Uterus (tissue), 2 donors: ENCODE measurements around the gene POLQ.

Source experiments
- CTCF ChIP-seq, 4 experiments: fragments of 200-600 bp in 2 of 4; fragments of 450-650 bp in 2 of 4; sonication (generic) in 2 of 4; IDR thresholded peaks; one replicate each; pipeline ENCODE4 v1.5.1; 2016 to 2019; ENCODE audit warnings: antibody characterized with exemption in 4 of 4, mild to moderate bottlenecking in 2 of 4, moderate library complexity in 1 of 4
- POLR2A ChIP-seq, 2 donors: fragments of 450-650 bp; IDR thresholded peaks; one replicate each; pipeline ENCODE4 v1.6.1; 2016; ENCODE audit warnings: antibody characterized with exemption in 2 of 2, mild to moderate bottlenecking in 1 of 2, moderate library complexity in 1 of 2

GRCh38 chr3:121467085-121467484, 78.7 kb downstream of the POLQ start:
- no peak for TF ChIP-seq CTCF (IDR thresholded peaks at IDR 0.05)
- TF ChIP-seq POLR2A (IDR thresholded peaks at IDR 0.05): no peak
